D341Med (cell line): Measurements from ENCODE around the gene KCNJ8.
A peak's percentile ranks its signal among the peaks of the same experiment; 100 is the strongest.
"Not testable (repeated sequence)": the region's sequence is repeated elsewhere in the genome, so short reads cannot be mapped to it uniquely, and the experiment has no call there.

Experiments used
- DNase-seq: peaks from one replicate; pipeline ENCODE4 v3.0.0; 2012; ENCODE audit warnings: low spot score

KCNJ8 gene

GRCh38 chr12:21774358-21775132, at the start of gene KCNJ8:
KCNJ8 (minus strand) TSS chr12:21774706; CDS start chr12:21773616, 1,090 bp downstream.
- DNase-seq: peak; percentile 81

GRCh38 chr12:21823581-21823980, 49.1 kb upstream of the KCNJ8 start:
- DNase-seq: no peak

- DNase-seq: no peak
These were observed 45.2 kb upstream of the KCNJ8 start for GRCh38 chr12:21819678-21820077.

DNA sequence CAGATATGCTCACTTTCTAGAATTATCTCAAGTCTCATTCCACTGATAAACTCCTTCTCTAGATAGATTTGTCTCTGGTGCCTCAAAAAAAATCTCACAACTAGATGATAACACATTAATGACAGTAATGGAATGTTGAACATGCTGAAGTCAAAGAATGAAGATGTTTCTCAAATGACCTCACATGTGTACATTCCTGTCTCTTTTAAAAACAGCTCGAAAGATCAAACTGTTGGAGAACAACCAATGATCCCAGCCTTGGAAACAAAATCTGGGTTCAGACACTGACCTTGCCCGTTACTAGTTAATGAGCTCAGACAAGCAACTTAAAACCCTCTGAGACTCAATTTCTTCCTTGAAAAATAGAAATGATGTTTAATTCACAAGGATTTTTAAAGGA, 44.7 kb upstream of the KCNJ8 start:
- DNase-seq: no peak

- no peak for DNase-seq
These were observed 44.1 kb upstream of the KCNJ8 start for GRCh38 chr12:21818627-21819026.

DNA sequence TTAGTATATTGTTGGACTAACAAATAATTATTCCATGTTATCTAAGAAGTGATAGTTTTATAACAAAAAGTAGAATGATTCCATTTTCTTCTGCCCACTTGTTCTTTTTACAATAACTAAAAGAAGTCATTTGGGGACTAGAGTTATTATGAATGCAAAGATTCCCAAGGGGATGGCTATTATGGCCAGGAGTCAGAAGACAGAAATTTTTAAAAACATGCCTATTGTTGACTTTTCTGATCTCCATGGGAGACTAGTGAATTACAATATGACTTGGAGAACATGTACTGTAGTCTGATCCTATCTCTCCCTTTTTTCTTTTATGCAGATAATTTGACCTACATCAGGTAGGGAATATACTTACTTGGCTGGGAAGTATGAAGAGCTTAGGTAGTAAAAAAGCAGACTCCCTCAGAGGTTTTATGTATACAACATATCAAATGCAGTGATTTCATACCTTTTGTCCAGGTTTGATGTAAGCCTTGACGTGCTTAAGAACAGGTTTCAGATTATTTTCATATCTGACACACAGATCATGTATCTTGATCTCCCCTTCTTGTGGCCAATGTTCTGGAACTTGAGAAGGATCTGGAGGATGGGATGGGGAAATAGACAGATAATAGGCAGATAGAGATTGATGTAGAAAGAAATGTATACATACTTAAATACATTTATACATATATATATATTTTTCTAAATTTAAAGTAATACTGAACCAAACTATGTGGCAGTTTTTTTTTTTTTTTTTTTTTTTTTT, 41.0 kb upstream of the KCNJ8 start:
- no peak for DNase-seq

GRCh38 chr12:21814814-21815213, 40.3 kb upstream of the KCNJ8 start:
- DNase-seq: no peak

GRCh38 chr12:21814327-21814726, 39.8 kb upstream of the KCNJ8 start:
- no peak for DNase-seq

DNA sequence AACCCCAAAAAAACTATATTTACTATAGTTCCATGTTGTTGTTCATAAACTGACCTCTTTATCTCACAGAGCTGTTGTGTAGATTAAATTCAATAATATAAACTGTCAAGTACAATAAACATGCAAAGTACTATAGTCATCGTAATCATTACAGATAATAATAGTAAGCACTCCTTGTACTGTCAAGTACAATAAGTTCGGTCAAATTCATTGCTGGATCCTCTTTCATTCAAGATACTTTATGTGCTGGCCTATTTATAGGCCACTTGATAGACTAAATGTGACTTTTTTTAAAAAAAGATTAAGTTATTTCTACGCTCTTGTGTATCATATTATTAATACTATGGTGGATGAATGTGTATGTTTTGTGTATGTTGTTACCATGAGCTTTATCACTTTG, 39.2 kb upstream of the KCNJ8 start:
- no peak for DNase-seq

GRCh38 chr12:21813125-21813524, 38.6 kb upstream of the KCNJ8 start:
- no peak for DNase-seq

GRCh38 chr12:21812340-21812739, 37.8 kb upstream of the KCNJ8 start:
- DNase-seq: not testable (repeated sequence)

GRCh38 chr12:21809100-21809499, 34.6 kb upstream of the KCNJ8 start:
- DNase-seq: no peak

DNA sequence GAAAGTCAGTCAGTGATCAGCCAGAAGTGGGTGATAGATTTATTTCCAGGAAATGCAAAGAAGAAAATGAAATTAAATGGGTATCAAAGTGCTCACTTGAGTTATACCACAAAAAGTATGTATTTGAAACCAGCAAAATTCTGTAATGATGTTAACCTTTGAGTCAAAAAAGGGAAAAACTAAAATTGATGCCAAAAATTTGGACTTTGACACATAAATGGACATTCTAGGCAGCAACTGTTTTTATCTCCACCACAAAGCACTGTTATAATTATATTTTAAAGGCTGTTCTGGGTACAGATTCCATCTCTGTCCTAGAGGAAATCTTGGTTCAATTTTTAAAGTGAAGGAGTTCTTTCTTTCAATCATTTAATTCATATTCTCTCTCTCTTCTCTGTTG, 31.7 kb upstream of the KCNJ8 start:
- no peak for DNase-seq

- DNase-seq: no peak
These were observed 27.2 kb upstream of the KCNJ8 start for GRCh38 chr12:21801522-21802288.

GRCh38 chr12:21800011-21800410, 25.5 kb upstream of the KCNJ8 start:
- DNase-seq: no peak

- no peak for DNase-seq
These were observed 23.0 kb upstream of the KCNJ8 start for GRCh38 chr12:21797539-21797938.

- DNase-seq: no peak
These were observed 21.3 kb upstream of the KCNJ8 start for GRCh38 chr12:21795648-21796328.

- not testable (repeated sequence) for DNase-seq
These were observed 20.5 kb upstream of the KCNJ8 start for GRCh38 chr12:21794807-21795595.

GRCh38 chr12:21789687-21790086, 15.2 kb upstream of the KCNJ8 start:
- not testable (repeated sequence) for DNase-seq

DNA sequence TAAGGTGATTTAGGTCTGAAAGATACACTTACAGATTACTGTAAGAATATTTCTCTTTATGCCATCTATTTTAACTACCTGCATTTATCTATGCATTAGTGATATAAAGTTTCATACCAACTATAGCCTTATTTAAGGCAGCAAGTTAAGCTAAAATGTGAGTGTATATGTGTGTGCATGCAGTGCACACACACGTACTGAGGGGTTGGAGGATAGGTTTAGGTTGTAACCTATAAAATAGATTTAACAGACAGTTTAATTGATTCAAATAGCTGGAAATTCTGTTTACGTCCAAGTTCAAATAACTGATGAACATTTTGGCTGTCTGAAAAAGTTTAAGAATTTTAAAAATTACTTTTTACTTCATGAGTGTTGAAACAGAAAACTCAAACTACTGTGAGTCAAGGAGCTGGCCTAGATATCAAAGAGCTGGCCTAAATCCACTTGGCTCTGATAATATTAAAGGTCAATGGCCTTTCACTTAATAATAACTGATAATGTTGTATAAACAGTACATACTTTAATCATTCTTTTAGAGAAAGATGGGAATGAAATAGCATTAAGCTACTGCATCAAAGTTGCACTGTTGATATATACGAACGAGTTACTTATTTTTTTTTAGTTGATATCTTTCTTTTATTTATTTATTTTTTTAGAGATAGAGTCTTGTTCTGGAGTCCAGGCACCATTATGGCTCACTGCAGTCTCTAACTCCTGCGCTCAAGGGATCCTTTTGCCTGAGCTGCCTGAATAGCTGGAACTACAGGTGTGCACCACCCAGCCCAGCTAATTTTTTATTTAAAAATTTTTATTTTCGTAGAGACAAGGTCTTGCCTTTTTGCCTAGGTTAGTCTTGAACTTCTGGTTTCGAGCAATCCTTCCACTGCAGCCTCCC, 13.8 kb upstream of the KCNJ8 start:
- no peak for DNase-seq
